Liver (tissue), 9 donors: ENCODE results near the gene CATSPER3. TPM values are rescaled to one million over a fixed set of nuclear protein-coding genes. Genes with fewer than 3 reads are reported as not detected.

ENCODE experiments used
- DNase-seq: peaks from one replicate; pipeline ENCODE4 v3.0.0-alpha.2; 2017; ENCODE audit warnings: low spot score
- H3K27ac ChIP-seq, 2 donors: one replicate each; pipeline ENCODE4 v1.7.0; 2013; ENCODE audit warnings: inconsistent platforms in 2 of 2, low read length in 2 of 2, control low read depth in 1 of 2, low read depth in 1 of 2, mild to moderate bottlenecking in 1 of 2
- H3K27me3 ChIP-seq, 4 donors: one replicate each; pipeline versions ENCODE4 v1.6.1 to v1.7.0; 2013; ENCODE audit warnings: low read length in 3 of 4, inconsistent platforms in 1 of 4, mild to moderate bottlenecking in 1 of 4, moderate library complexity in 1 of 4; ENCODE audit not compliant: control insufficient read depth in 4 of 4, insufficient read depth in 4 of 4
- H3K36me3 ChIP-seq, 4 donors: one replicate each; pipeline versions ENCODE4 v1.6.1 to v1.7.0; 2013; ENCODE audit warnings: low read length in 3 of 4, mild to moderate bottlenecking in 3 of 4, low read depth in 1 of 4, moderate library complexity in 1 of 4; ENCODE audit not compliant: control insufficient read depth in 4 of 4, insufficient read depth in 3 of 4
- H3K4me1 ChIP-seq, 4 donors: one replicate each; pipeline versions ENCODE4 v1.6.1 to v1.7.0; 2013; ENCODE audit warnings: low read length in 3 of 4, mild to moderate bottlenecking in 3 of 4, moderate library complexity in 1 of 4; ENCODE audit not compliant: control insufficient read depth in 4 of 4, insufficient read depth in 4 of 4
- H3K4me3 ChIP-seq, 3 donors: one replicate each; pipeline versions ENCODE4 v1.6.1 to v1.7.0; 2013; ENCODE audit warnings: low read length in 3 of 3, control low read depth in 1 of 3, low read depth in 1 of 3, mild to moderate bottlenecking in 1 of 3
- H3K9ac ChIP-seq, 2 donors: one replicate each; pipeline ENCODE4 v1.7.0; 2013; ENCODE audit warnings: low read length in 2 of 2, mild to moderate bottlenecking in 2 of 2, moderate library complexity in 2 of 2, control low read depth in 1 of 2, low read depth in 1 of 2
- H3K9me3 ChIP-seq, 4 donors: one replicate each; pipeline versions ENCODE4 v1.6.1 to v1.7.0; 2013; ENCODE audit warnings: low read length in 3 of 4; ENCODE audit not compliant: control insufficient read depth in 4 of 4
- EGR1 ChIP-seq, 2 donors: IDR thresholded peaks; 2 replicates each; pipeline ENCODE4 v1.6.1; 2016 to 2018; ENCODE audit warnings: antibody characterized with exemption in 2 of 2, low read depth in 2 of 2
- FOXA1 ChIP-seq: IDR thresholded peaks from 2 replicates; pipeline ENCODE4 v1.6.1; 2016; ENCODE audit warnings: antibody characterized with exemption
- FOXA2 ChIP-seq: IDR thresholded peaks from 2 replicates; pipeline ENCODE4 v1.6.1; 2016; ENCODE audit warnings: antibody characterized with exemption
- GABPA ChIP-seq, 2 donors: IDR thresholded peaks in 1 of 2; conservative IDR thresholded peaks in 1 of 2; 2 replicates each; pipeline ENCODE4 v1.6.1; 2016; ENCODE audit warnings: antibody characterized with exemption in 2 of 2, mild to moderate bottlenecking in 1 of 2, moderate library complexity in 1 of 2
- HNF4A ChIP-seq, 2 donors: conservative IDR thresholded peaks; 2 replicates each; pipeline ENCODE4 v1.6.1; 2016; ENCODE audit warnings: antibody characterized with exemption in 2 of 2, mild to moderate bottlenecking in 2 of 2
- HNF4G ChIP-seq: IDR thresholded peaks from 2 replicates; pipeline ENCODE4 v1.6.1; 2016; ENCODE audit warnings: antibody characterized with exemption
- JUND ChIP-seq, 2 donors: IDR thresholded peaks; 2 replicates each; pipeline ENCODE4 v1.6.1; 2016; ENCODE audit warnings: antibody characterized with exemption in 2 of 2
- MAX ChIP-seq: IDR thresholded peaks from 2 replicates; pipeline ENCODE4 v1.6.1; 2016; ENCODE audit warnings: antibody characterized with exemption
- NR2F2 ChIP-seq: IDR thresholded peaks from 2 replicates; pipeline ENCODE4 v1.6.1; 2016; ENCODE audit warnings: antibody characterized with exemption
- RAD21 ChIP-seq, 2 donors: IDR thresholded peaks; 2 replicates each; pipeline ENCODE4 v1.6.1; 2016; ENCODE audit warnings: antibody characterized with exemption in 2 of 2, mild to moderate bottlenecking in 2 of 2
- REST ChIP-seq: IDR thresholded peaks from 2 replicates; pipeline ENCODE4 v1.6.1; 2016; ENCODE audit warnings: antibody characterized with exemption, mild to moderate bottlenecking
- RXRA ChIP-seq, 2 donors: IDR thresholded peaks; 2 replicates each; pipeline ENCODE4 v1.6.1; 2017 to 2018; ENCODE audit warnings: antibody characterized with exemption in 2 of 2, mild to moderate bottlenecking in 1 of 2
- TAF1 ChIP-seq: conservative IDR thresholded peaks from 2 replicates; pipeline ENCODE4 v1.6.1; 2016; ENCODE audit warnings: antibody characterized with exemption, mild to moderate bottlenecking
- YY1 ChIP-seq: IDR thresholded peaks from 2 replicates; pipeline ENCODE4 v1.6.1; 2016; ENCODE audit warnings: antibody characterized with exemption, mild to moderate bottlenecking
- ZBTB33 ChIP-seq: IDR thresholded peaks from 2 replicates; pipeline ENCODE4 v1.6.1; 2016; ENCODE audit warnings: antibody characterized with exemption
- WGBS: extraction: QIAGEN DNeasy Blood & Tissue Kit; methylation state at CpG from one replicate; pipeline ENCODE4 v1.1.7; 2013; 5-methylcytosine and 5-hydroxymethylcytosine counted together
- polyA plus RNA-seq, 2 donors: library from polyadenylated mRNA; stranded (reverse) in 1 of 2; unstranded in 1 of 2; fragments of 200-250 nt in 1 of 2; fragments of >200 nt in 1 of 2; fragmentation: Nextera tagmentation in 1 of 2; extraction: Ambion mirVana in 1 of 2; gene quantifications; one replicate each; pipeline versions ENCODE4 v1.2.1 to v1.2.3, GENCODE V29; 2013 to 2015
- total RNA-seq, 2 donors: library from RNA; depleted of rRNA; stranded (reverse); fragments of >200 nt; gene quantifications; one replicate each; pipeline ENCODE4 v1.2.3, GENCODE V29; 2014
- TF ChIP-seq, protein P1 (sequence below): fragments of 150-350 bp; IDR thresholded peaks from 2 replicates; pipeline ENCODE4 v1.5.1; 2017; ENCODE audit warnings: improper control_type of control experiment, low read depth, low read length; ENCODE audit not compliant: missing input control
- TF ChIP-seq, protein P2 (sequence below): IDR thresholded peaks from 2 replicates; pipeline ENCODE4 v1.6.1; 2016; ENCODE audit warnings: antibody characterized with exemption
- donor health status: healthy.
- donor health status: healthy.
- donor health status: healthy.
- donor health status: healthy.
- donor health status: healthy.

Gene CATSPER3
- total and polyA plus RNA-seq, 4 donors = 0.28 to 0.37 (median 0.34) TPM

DNA sequence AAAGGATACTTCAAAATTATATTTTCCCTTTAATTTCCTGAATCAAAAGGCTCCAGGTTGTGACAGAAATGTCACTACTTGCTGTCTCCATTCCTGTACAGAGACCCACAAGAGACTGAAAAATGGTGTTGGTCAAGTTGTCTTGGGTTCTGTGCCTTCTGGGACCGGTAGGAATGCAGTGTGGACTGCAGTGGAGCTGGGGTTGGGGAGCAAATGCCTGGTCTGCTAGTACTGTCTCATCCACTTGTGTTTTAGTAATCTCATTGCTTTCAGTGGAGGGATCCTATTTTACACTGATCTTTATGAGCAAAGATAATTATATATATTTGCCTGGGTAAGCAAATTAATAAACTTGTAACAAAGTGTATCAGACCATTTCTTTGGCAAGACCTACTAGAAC is 24.2 kb upstream of the CATSPER3 start:
- WGBS = 86% methylated on average over 1 of the region's 1 CpG

More for the DNA sequence above, 24.2 kb upstream of the CATSPER3 start:
- no peak overlapping the region for H3K27ac ChIP-seq
- H3K9me3 ChIP-seq = no peaks in the 10 kb centered on the region
- no peaks in the 10 kb centered on the region for H3K27me3 ChIP-seq
- H3K4me1 ChIP-seq = no peaks in the 10 kb centered on the region
- TF ChIP-seq FOXA1 (no peak), REST (no peak), MAX (no peak), EGR1 (IDR thresholded peaks at IDR 0.05; ENCODE audit: low read depth in 2 of 2) (no peak), NR2F2 (no peak), JUND (IDR thresholded peaks at IDR 0.05) (no peak), RAD21 (IDR thresholded peaks at IDR 0.05) (no peak), TAF1 (no peak), HNF4G (no peak), ZBTB33 (no peak), YY1 (no peak), RXRA (IDR thresholded peaks at IDR 0.05) (no peak), HNF4A (conservative IDR thresholded peaks at IDR 0.05) (no peak), FOXA2 (no peak), GABPA (IDR thresholded peaks at IDR 0.05 in 1 of 2, conservative IDR thresholded peaks at IDR 0.05 in 1 of 2) (no peak)
- TF ChIP-seq, protein P1, sequence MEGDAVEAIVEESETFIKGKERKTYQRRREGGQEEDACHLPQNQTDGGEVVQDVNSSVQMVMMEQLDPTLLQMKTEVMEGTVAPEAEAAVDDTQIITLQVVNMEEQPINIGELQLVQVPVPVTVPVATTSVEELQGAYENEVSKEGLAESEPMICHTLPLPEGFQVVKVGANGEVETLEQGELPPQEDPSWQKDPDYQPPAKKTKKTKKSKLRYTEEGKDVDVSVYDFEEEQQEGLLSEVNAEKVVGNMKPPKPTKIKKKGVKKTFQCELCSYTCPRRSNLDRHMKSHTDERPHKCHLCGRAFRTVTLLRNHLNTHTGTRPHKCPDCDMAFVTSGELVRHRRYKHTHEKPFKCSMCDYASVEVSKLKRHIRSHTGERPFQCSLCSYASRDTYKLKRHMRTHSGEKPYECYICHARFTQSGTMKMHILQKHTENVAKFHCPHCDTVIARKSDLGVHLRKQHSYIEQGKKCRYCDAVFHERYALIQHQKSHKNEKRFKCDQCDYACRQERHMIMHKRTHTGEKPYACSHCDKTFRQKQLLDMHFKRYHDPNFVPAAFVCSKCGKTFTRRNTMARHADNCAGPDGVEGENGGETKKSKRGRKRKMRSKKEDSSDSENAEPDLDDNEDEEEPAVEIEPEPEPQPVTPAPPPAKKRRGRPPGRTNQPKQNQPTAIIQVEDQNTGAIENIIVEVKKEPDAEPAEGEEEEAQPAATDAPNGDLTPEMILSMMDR = no peak
- TF ChIP-seq, protein P2, sequence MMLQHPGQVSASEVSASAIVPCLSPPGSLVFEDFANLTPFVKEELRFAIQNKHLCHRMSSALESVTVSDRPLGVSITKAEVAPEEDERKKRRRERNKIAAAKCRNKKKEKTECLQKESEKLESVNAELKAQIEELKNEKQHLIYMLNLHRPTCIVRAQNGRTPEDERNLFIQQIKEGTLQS = no peak
- no peak overlapping the region for H3K4me3 ChIP-seq
- H3K9ac ChIP-seq = no peak overlapping the region
- H3K36me3 ChIP-seq = peaks cover 0 to 6% (median 2%) of the 10 kb centered on the region in 4 donors
- DNase-seq = no peak
